Naive thymus-derived CD4-positive, alpha-beta T cell (primary cell): ENCODE results near the gene TAS2R42. TPM values are rescaled to one million over a fixed set of nuclear protein-coding genes. Genes with fewer than 3 reads are reported as not detected.
A peak's percentile ranks its signal among the peaks of the same experiment; 100 is the strongest.

Experiments used
- ATAC-seq: fragments of 150-1000 bp; cut with Tn5 transposase; 2 replicates; pipeline ENCODE4 v1.10.0; 2021; ENCODE audit warnings: mild to moderate bottlenecking, moderate library complexity
- CTCF ChIA-PET: fragments of 350-600 bp; sonication (Branson Sonifier 250); formaldehyde crosslinking; loops from one replicate; lab custom pipeline; 2021; ENCODE audit warnings: antibody characterized with exemption; lab: Charles Lee
- POLR2A ChIA-PET: fragments of 350-600 bp; sonication (Branson Sonifier 250); formaldehyde crosslinking; loops from one replicate; lab custom pipeline; 2021; ENCODE audit warnings: antibody characterized with exemption, inconsistent platforms; lab: Charles Lee
- DNase-seq, 9 donors: peaks; one replicate each; pipeline versions ENCODE4 v3.0.0 to v3.0.0-alpha.2; 2020 to 2022; ENCODE audit warnings: mixed read lengths in 1 of 9
- H3K27ac ChIP-seq: one replicate; pipeline ENCODE4 v1.7.0; 2013; ENCODE audit warnings: mild to moderate bottlenecking, low read depth, low read length, moderate library complexity
- H3K27me3 ChIP-seq, 2 donors: one replicate each; pipeline ENCODE4 v1.7.0; 2013; ENCODE audit warnings: low read length in 2 of 2, mild to moderate bottlenecking in 2 of 2, moderate library complexity in 2 of 2; ENCODE audit not compliant: control insufficient read depth in 2 of 2, insufficient read depth in 2 of 2
- H3K36me3 ChIP-seq, 3 experiments: 1 replicate in 2 of 3; 2 replicates in 1 of 3; pipeline ENCODE4 v1.7.0; 2013; ENCODE audit warnings: low read length in 3 of 3, mild to moderate bottlenecking in 3 of 3, moderate library complexity in 1 of 3; ENCODE audit not compliant: insufficient read depth in 3 of 3, control insufficient read depth in 2 of 3
- H3K4me1 ChIP-seq, 2 donors: one replicate each; pipeline ENCODE4 v1.7.0; 2013; ENCODE audit warnings: low read length in 2 of 2, mild to moderate bottlenecking in 2 of 2, moderate library complexity in 1 of 2; ENCODE audit not compliant: control insufficient read depth in 2 of 2, insufficient read depth in 2 of 2
- H3K4me3 ChIP-seq: 2 replicates; pipeline ENCODE4 v1.7.0; 2013; ENCODE audit warnings: mild to moderate bottlenecking, low read length
- H3K9me3 ChIP-seq, 3 experiments: 1 replicate in 2 of 3; 2 replicates in 1 of 3; pipeline ENCODE4 v1.7.0; 2013; ENCODE audit warnings: low read length in 3 of 3; ENCODE audit not compliant: control insufficient read depth in 2 of 3
- H3K27ac Mint-ChIP-seq, 9 donors: one replicate each; pipeline ENCODE4 v1.8.0; 2020 to 2022; ENCODE audit warnings: mixed read lengths in 9 of 9, mild to moderate bottlenecking in 8 of 9, moderate library complexity in 5 of 9, inconsistent platforms in 2 of 9
- H3K27me3 Mint-ChIP-seq, 5 donors: one replicate each; pipeline ENCODE4 v1.8.0; 2021 to 2022; ENCODE audit warnings: mixed read lengths in 5 of 5, mild to moderate bottlenecking in 1 of 5
- H3K36me3 Mint-ChIP-seq, 5 donors: one replicate each; pipeline ENCODE4 v1.8.0; 2020 to 2022; ENCODE audit warnings: mixed read lengths in 5 of 5, mild to moderate bottlenecking in 3 of 5, inconsistent platforms in 1 of 5
- H3K4me1 Mint-ChIP-seq, 7 donors: one replicate each; pipeline ENCODE4 v1.8.0; 2020 to 2022; ENCODE audit warnings: mixed read lengths in 7 of 7, mild to moderate bottlenecking in 3 of 7, inconsistent platforms in 1 of 7
- H3K4me3 Mint-ChIP-seq, 10 donors: one replicate each; pipeline ENCODE4 v1.8.0; 2020 to 2022; ENCODE audit warnings: mild to moderate bottlenecking in 10 of 10, mixed read lengths in 10 of 10, moderate library complexity in 6 of 10, inconsistent platforms in 2 of 10
- H3K9me3 Mint-ChIP-seq, 11 donors: one replicate each; pipeline ENCODE4 v1.8.0; 2020 to 2022; ENCODE audit warnings: mixed read lengths in 11 of 11, mild to moderate bottlenecking in 4 of 11, inconsistent platforms in 1 of 11, moderate library complexity in 1 of 11
- intact Hi-C, 2 donors: fragments of 100-400 bp; cut with micrococcal nuclease; formaldehyde crosslinking; loops; one replicate each; pipeline ENCODE4 v1.15.1; 2023
- polyA plus RNA-seq, 2 donors: library from polyadenylated mRNA; unstranded; fragments of 300-500 nt; fragmentation: Illumina TruSeq; gene quantifications; one replicate each; pipeline ENCODE4 v1.2.3, GENCODE V29; 2021
- total RNA-seq, 6 experiments: library from RNA in 5 of 6; stranded (reverse) in 5 of 6; gene quantifications; 1 replicate in 5 of 6; 2 replicates in 1 of 6; pipeline ENCODE4 v1.2.3 and lab custom pipeline; 2021 to 2026

Gene TAS2R42
- total and polyA plus RNA-seq, 7 experiments from 2014 or later: not detected

- ChIA-PET CTCF (no interaction called here), POLR2A (no interaction called here)
- DNase-seq (no peak), ATAC-seq (no peak)
- intact Hi-C loops: no loop called here
- Mint-ChIP-seq H3K4me1 (peaks cover 5 to 38% (median 22%) of the 10 kb centered on the region in 7 donors), H3K36me3 (peaks cover 15 to 65% (median 50%) of the 10 kb centered on the region in 5 donors), H3K27me3 (no peaks in the 10 kb centered on the region), H3K4me3 (no peak overlapping the region), H3K9me3 (peaks cover 2 to 33% (median 14%) of the 10 kb centered on the region in 11 donors), H3K27ac (no peak overlapping the region)
- no peaks in the 10 kb centered on the region for H3K9me3 ChIP-seq
- no peaks in the 10 kb centered on the region for H3K4me1 ChIP-seq
- no peak overlapping the region for H3K4me3 ChIP-seq
- no peaks in the 10 kb centered on the region for H3K27me3 ChIP-seq
- H3K27ac ChIP-seq: no peak overlapping the region
- H3K36me3 ChIP-seq: peaks cover 0 to 4% (median 0%) of the 10 kb centered on the region in 3 experiments
Observed at GRCh38 chr12:11154400-11154925, 32.3 kb downstream of the TAS2R42 start.

- ChIA-PET CTCF (no interaction called here), POLR2A (no interaction called here)
- peaks cover 3 to 26% (median 13%) of the 10 kb centered on the region in 7 donors for H3K4me1 Mint-ChIP-seq
- intact Hi-C loops: no loop called here
- Histone ChIP-seq H3K4me3 (no peak overlapping the region), H3K27ac (no peak overlapping the region), H3K4me1 (no peaks in the 10 kb centered on the region), H3K36me3 (peaks cover 0 to 4% (median 0%) of the 10 kb centered on the region in 3 experiments), H3K9me3 (no peaks in the 10 kb centered on the region), H3K27me3 (no peaks in the 10 kb centered on the region)
- H3K4me3 Mint-ChIP-seq: no peak overlapping the region
- peaks cover 9 to 52% (median 40%) of the 10 kb centered on the region in 5 donors for H3K36me3 Mint-ChIP-seq
- no peak overlapping the region for H3K27ac Mint-ChIP-seq
- H3K27me3 Mint-ChIP-seq: no peaks in the 10 kb centered on the region
- peaks cover 4 to 33% (median 16%) of the 10 kb centered on the region in 11 donors for H3K9me3 Mint-ChIP-seq
- ATAC-seq (no peak), DNase-seq (no peak)
Observed at GRCh38 chr12:11152725-11153124, 34.0 kb downstream of the TAS2R42 start.

- H3K4me3 ChIP-seq: no peak overlapping the region
- no peak overlapping the region for H3K4me3 Mint-ChIP-seq
- H3K27me3 ChIP-seq: no peaks in the 10 kb centered on the region
- H3K36me3 ChIP-seq: peaks cover 0 to 4% (median 0%) of the 10 kb centered on the region in 3 experiments
- H3K9me3 Mint-ChIP-seq: peaks cover under 1 to 33% (median 7%) of the 10 kb centered on the region in 11 donors
- intact Hi-C loops: no loop called here
- CTCF ChIA-PET: no interaction called here
- ATAC-seq (no peak), DNase-seq (no peak)
- POLR2A ChIA-PET: no interaction called here
- peaks cover 3 to 27% (median 14%) of the 10 kb centered on the region in 7 donors for H3K4me1 Mint-ChIP-seq
- H3K36me3 Mint-ChIP-seq: peaks cover 9 to 45% (median 36%) of the 10 kb centered on the region in 5 donors
- no peaks in the 10 kb centered on the region for H3K4me1 ChIP-seq
- no peaks in the 10 kb centered on the region for H3K27me3 Mint-ChIP-seq
- H3K9me3 ChIP-seq: no peaks in the 10 kb centered on the region
- no peak overlapping the region for H3K27ac Mint-ChIP-seq
- no peak overlapping the region for H3K27ac ChIP-seq
Observed at GRCh38 chr12:11150832-11151231, 35.9 kb downstream of the TAS2R42 start.

GRCh38 chr12:11147420-11147819, 39.3 kb downstream of the TAS2R42 start:
- ChIA-PET CTCF (no interaction called here), POLR2A (no interaction called here)
- H3K27ac ChIP-seq: no peak overlapping the region
- no peaks in the 10 kb centered on the region for H3K27me3 Mint-ChIP-seq
- DNase-seq (no peak), ATAC-seq (no peak)
- intact Hi-C loops: no loop called here
- peaks cover 20 to 46% (median 42%) of the 10 kb centered on the region in 5 donors for H3K36me3 Mint-ChIP-seq
- peaks cover 0 to 4% (median 0%) of the 10 kb centered on the region in 3 experiments for H3K36me3 ChIP-seq
- H3K27ac Mint-ChIP-seq: no peak overlapping the region
- H3K9me3 Mint-ChIP-seq: peaks cover 5 to 50% (median 14%) of the 10 kb centered on the region in 11 donors
- H3K27me3 ChIP-seq: no peaks in the 10 kb centered on the region
- H3K4me1 Mint-ChIP-seq: peaks cover 0 to 40% (median 23%) of the 10 kb centered on the region in 7 donors
- H3K9me3 ChIP-seq: peaks cover 0 to 13% (median 0%) of the 10 kb centered on the region in 3 experiments
- no peak overlapping the region for H3K4me3 Mint-ChIP-seq
- no peaks in the 10 kb centered on the region for H3K4me1 ChIP-seq
- no peak overlapping the region for H3K4me3 ChIP-seq

GRCh38 chr12:11144297-11144696, 42.4 kb downstream of the TAS2R42 start:
- POLR2A ChIA-PET: no interaction called here
- Mint-ChIP-seq H3K4me1 (peaks cover 0 to 49% (median 36%) of the 10 kb centered on the region in 7 donors), H3K9me3 (peaks cover 4 to 39% (median 10%) of the 10 kb centered on the region in 11 donors), H3K27ac (no peak overlapping the region), H3K36me3 (peaks cover 19 to 57% (median 55%) of the 10 kb centered on the region in 5 donors), H3K4me3 (no peak overlapping the region), H3K27me3 (no peaks in the 10 kb centered on the region)
- CTCF ChIA-PET: no interaction called here
- Histone ChIP-seq H3K4me1 (no peaks in the 10 kb centered on the region), H3K27ac (no peak overlapping the region), H3K27me3 (no peaks in the 10 kb centered on the region), H3K9me3 (peaks cover 0 to 13% (median 0%) of the 10 kb centered on the region in 3 experiments), H3K36me3 (no peaks in the 10 kb centered on the region), H3K4me3 (no peak overlapping the region)
- ATAC-seq (no peak), DNase-seq (no peak)
- intact Hi-C loops: no loop called here

- Histone ChIP-seq H3K9me3 (peaks cover 0 to 13% (median 0%) of the 10 kb centered on the region in 3 experiments), H3K27me3 (no peaks in the 10 kb centered on the region), H3K36me3 (no peaks in the 10 kb centered on the region), H3K27ac (no peak overlapping the region), H3K4me1 (no peaks in the 10 kb centered on the region), H3K4me3 (no peak overlapping the region)
- ATAC-seq (no peak), DNase-seq (no peak)
- H3K36me3 Mint-ChIP-seq: peaks cover 16 to 61% (median 56%) of the 10 kb centered on the region in 5 donors
- POLR2A ChIA-PET: no interaction called here
- H3K4me3 Mint-ChIP-seq: no peak overlapping the region
- H3K27ac Mint-ChIP-seq: peak overlapping the region in 2 of 9 donors; percentile 11 to 13
- intact Hi-C loops: no loop called here
- H3K27me3 Mint-ChIP-seq: no peaks in the 10 kb centered on the region
- CTCF ChIA-PET: no interaction called here
- H3K9me3 Mint-ChIP-seq: peaks cover 4 to 39% (median 10%) of the 10 kb centered on the region in 11 donors
- peaks cover 0 to 53% (median 40%) of the 10 kb centered on the region in 7 donors for H3K4me1 Mint-ChIP-seq
Observed at GRCh38 chr12:11143352-11143751, 43.4 kb downstream of the TAS2R42 start.

- ATAC-seq: no peak
- Mint-ChIP-seq H3K9me3 (no peaks in the 10 kb centered on the region), H3K27me3 (no peaks in the 10 kb centered on the region), H3K36me3 (peaks cover 10 to 44% (median 24%) of the 10 kb centered on the region in 5 donors), H3K27ac (peak overlapping the region in 1 of 9 donors; percentile 32), H3K4me1 (peaks cover 4 to 60% (median 45%) of the 10 kb centered on the region in 7 donors), H3K4me3 (no peak overlapping the region)
- DNase-seq: no peak
- Histone ChIP-seq H3K27me3 (no peaks in the 10 kb centered on the region), H3K4me1 (no peaks in the 10 kb centered on the region), H3K36me3 (no peaks in the 10 kb centered on the region), H3K4me3 (no peak overlapping the region), H3K9me3 (no peaks in the 10 kb centered on the region), H3K27ac (no peak overlapping the region)
- ChIA-PET CTCF (no interaction called here), POLR2A (no interaction called here)
- intact Hi-C loops: no loop called here
Observed at GRCh38 chr12:11136075-11136474, 50.7 kb downstream of the TAS2R42 start.
